IMR-90 (cell line): ENCODE measurements around the gene BTBD9. TPM values are rescaled to one million over a fixed set of nuclear protein-coding genes. Genes with fewer than 3 reads are reported as not detected.

Experiments
- ATAC-seq: fragments of 200-7000 bp; cut with Tn5 transposase; 2 replicates; pipeline ENCODE4 v1.9.1; 2020; ENCODE audit warnings: low read depth, mild to moderate bottlenecking, moderate library complexity
- BruUV-seq: library from RNA; stranded (reverse); fragments of 400-500 nt; replicated peaks from 2 replicates; lab custom pipeline; 2021; lab: Mats Ljungman, UMichigan
- CTCF ChIA-PET: fragments of 300-600 bp; formaldehyde crosslinking; extraction: SDS; loops from one replicate; lab custom pipeline; 2021; ENCODE audit warnings: antibody characterized with exemption; lab: Yijun Ruan, JAX
- POLR2A ChIA-PET: fragments of 300-600 bp; sonication (Branson Sonifier 250); formaldehyde crosslinking; loops from one replicate; lab custom pipeline; 2022; ENCODE audit warnings: antibody characterized with exemption; ENCODE audit not compliant: unreplicated experiment; lab: Charles Lee
- DNase-seq: peaks from one replicate; pipeline ENCODE4 v3.0.0; 2013
- H2AFZ ChIP-seq: replicated peaks from 2 replicates; pipeline ENCODE3; 2013; ENCODE audit warnings: low read length, mild to moderate bottlenecking; ENCODE audit not compliant: poor library complexity
- H2AK5ac ChIP-seq: 2 replicates; pipeline ENCODE4 v1.6.1; 2013; ENCODE audit warnings: low read depth, low read length, inconsistent platforms
- H2AK9ac ChIP-seq: replicated peaks from 2 replicates; pipeline ENCODE3; 2013; ENCODE audit warnings: mild to moderate bottlenecking, low read depth, low read length, moderate library complexity; ENCODE audit not compliant: poor library complexity
- H2BK120ac ChIP-seq: 2 replicates; pipeline ENCODE4 v1.6.1; 2013; ENCODE audit warnings: low read depth, low read length, inconsistent platforms
- H2BK15ac ChIP-seq: 3 replicates; pipeline ENCODE4 v1.6.1; 2013; ENCODE audit warnings: low read depth, low read length, inconsistent platforms
- H2BK20ac ChIP-seq: 2 replicates; pipeline ENCODE4 v1.6.1; 2013; ENCODE audit warnings: low read depth, mild to moderate bottlenecking, inconsistent platforms, low read length, moderate library complexity
- H2BK5ac ChIP-seq: 2 replicates; pipeline ENCODE4 v1.6.1; 2013; ENCODE audit warnings: mild to moderate bottlenecking, low read depth, low read length, inconsistent platforms; ENCODE audit not compliant: poor library complexity, severe bottlenecking
- H3K14ac ChIP-seq: replicated peaks from 2 replicates; pipeline ENCODE4 v1.6.1; 2013; ENCODE audit warnings: low read depth, low read length, inconsistent platforms
- H3K18ac ChIP-seq: 2 replicates; pipeline ENCODE4 v1.6.1; 2013; ENCODE audit warnings: low read depth, low read length, control low read depth
- H3K23ac ChIP-seq: 2 replicates; pipeline ENCODE4 v1.6.1; 2013; ENCODE audit warnings: low read depth, low read length, inconsistent platforms
- H3K27ac ChIP-seq: 2 replicates; pipeline ENCODE4 v1.5.1; 2013; ENCODE audit warnings: mild to moderate bottlenecking, control low read depth, low read length; ENCODE audit not compliant: insufficient read depth
- H3K27me3 ChIP-seq: 2 replicates; pipeline ENCODE4 v1.6.1; 2013; ENCODE audit warnings: low read length; ENCODE audit not compliant: control insufficient read depth, insufficient read depth
- H3K36me3 ChIP-seq: 2 replicates; pipeline ENCODE4 v1.6.1; 2013; ENCODE audit warnings: low read length, mixed read lengths; ENCODE audit not compliant: control insufficient read depth, insufficient read depth
- H3K4ac ChIP-seq: 2 replicates; pipeline ENCODE4 v1.6.1; 2013; ENCODE audit warnings: low read depth, low read length, inconsistent platforms
- H3K4me1 ChIP-seq: 2 replicates; pipeline ENCODE4 v1.6.1; 2013; ENCODE audit warnings: low read length, mixed read lengths; ENCODE audit not compliant: control insufficient read depth, insufficient read depth
- H3K4me2 ChIP-seq: 2 replicates; pipeline ENCODE4 v1.6.1; 2013; ENCODE audit warnings: low read depth, mild to moderate bottlenecking, control low read depth, low read length, moderate library complexity
- H3K4me3 ChIP-seq: 2 replicates; pipeline ENCODE4 v1.5.1; 2013; ENCODE audit warnings: low read depth, mild to moderate bottlenecking, control low read depth, low read length, moderate library complexity; ENCODE audit not compliant: insufficient read depth
- H3K56ac ChIP-seq: 2 replicates; pipeline ENCODE4 v1.6.1; 2013; ENCODE audit warnings: low read length, inconsistent platforms; ENCODE audit not compliant: insufficient read depth; ENCODE audit errors: extremely low read depth
- H3K79me1 ChIP-seq, 2 experiments: 2 replicates each; pipeline ENCODE4 v1.6.1; 2013; ENCODE audit warnings: low read length in 2 of 2, inconsistent platforms in 1 of 2, low read depth in 1 of 2
- H3K9ac ChIP-seq: 2 replicates; pipeline ENCODE4 v1.6.1; 2013; ENCODE audit warnings: low read depth, low read length, control low read depth
- H3K9me1 ChIP-seq: 2 replicates; pipeline ENCODE4 v1.6.1; 2013; ENCODE audit warnings: low read length, inconsistent platforms; ENCODE audit not compliant: insufficient read depth
- H3K9me3 ChIP-seq: 2 replicates; pipeline ENCODE4 v1.6.1; 2013; ENCODE audit warnings: low read length; ENCODE audit not compliant: control insufficient read depth, insufficient read depth
- H4K20me1 ChIP-seq: 2 replicates; pipeline ENCODE4 v1.6.1; 2013; ENCODE audit warnings: low read length, inconsistent platforms; ENCODE audit not compliant: insufficient read depth
- H4K5ac ChIP-seq: 2 replicates; pipeline ENCODE4 v1.6.1; 2013; ENCODE audit warnings: mild to moderate bottlenecking, low read depth, low read length, control low read depth
- H4K8ac ChIP-seq, 2 experiments: 2 replicates each; pipeline ENCODE4 v1.6.1; 2013; ENCODE audit warnings: low read depth in 2 of 2, low read length in 2 of 2, control low read depth in 1 of 2, inconsistent platforms in 1 of 2
- H4K91ac ChIP-seq: 2 replicates; pipeline ENCODE4 v1.6.1; 2013; ENCODE audit warnings: low read depth, low read length, inconsistent platforms; ENCODE audit not compliant: insufficient read depth
- BHLHE40 ChIP-seq: fragments of 150-350 bp; IDR thresholded peaks from 2 replicates; pipeline ENCODE4 v1.6.1; 2016; ENCODE audit warnings: mild to moderate bottlenecking, low read depth, low read length
- CHD1 ChIP-seq: IDR thresholded peaks from 2 replicates; pipeline ENCODE4 v1.6.1; 2012; ENCODE audit warnings: low read depth, low read length, improper control_type of control experiment
- FOS ChIP-seq: fragments of 150-350 bp; IDR thresholded peaks from 2 replicates; pipeline ENCODE4 v1.6.1; 2016; ENCODE audit warnings: low read depth, low read length
- MAFK ChIP-seq: IDR thresholded peaks from 2 replicates; pipeline ENCODE4 v1.6.1; 2012; ENCODE audit warnings: low read depth, low read length, improper control_type of control experiment
- MAZ ChIP-seq: IDR thresholded peaks from 2 replicates; pipeline ENCODE4 v1.6.1; 2012; ENCODE audit warnings: low read depth, mild to moderate bottlenecking, low read length, improper control_type of control experiment, moderate library complexity, borderline replicate concordance
- MXI1 ChIP-seq: IDR thresholded peaks from 2 replicates; pipeline ENCODE4 v1.6.1; 2012; ENCODE audit warnings: low read depth, mild to moderate bottlenecking, low read length, moderate library complexity, borderline replicate concordance
- NFE2L2 ChIP-seq: fragments of 150-350 bp; IDR thresholded peaks from 2 replicates; pipeline ENCODE4 v1.6.1; 2016; ENCODE audit warnings: low read depth, mild to moderate bottlenecking, low read length
- POLR2A ChIP-seq: IDR thresholded peaks from 2 replicates; pipeline ENCODE4 v1.6.1; 2012; ENCODE audit warnings: mild to moderate bottlenecking, low read depth, low read length
- RAD21 ChIP-seq: IDR thresholded peaks from 2 replicates; pipeline ENCODE4 v1.6.1; 2012; ENCODE audit warnings: low read length, improper control_type of control experiment
- SMC3 ChIP-seq: fragments of 150-350 bp; IDR thresholded peaks from 2 replicates; pipeline ENCODE4 v1.6.1; 2016; ENCODE audit warnings: low read depth, mild to moderate bottlenecking, antibody characterized with exemption, low read length, moderate library complexity
- WGBS, 2 experiments: methylation state at CpG; one replicate each; pipeline versions ENCODE4 v1.1.5 to v1.1.7; 2013; ENCODE audit warnings: missing lambda C conversion rate in 2 of 2; ENCODE audit not compliant: insufficient read length in 1 of 2; ENCODE audit errors: extremely low coverage in 2 of 2; 5-methylcytosine and 5-hydroxymethylcytosine counted together
- dilution Hi-C: fragments of 300-500 bp; cut with HindIII; formaldehyde crosslinking; loops from one replicate; pipeline ENCODE4 v1.14.3; 2018; ENCODE audit warnings: low sequenced_read_pairs; ENCODE audit not compliant: unreplicated experiment
- in situ Hi-C: fragments of 300-500 bp; cut with MboI; formaldehyde crosslinking; loops from 3 replicates; pipeline ENCODE4 v1.14.3; 2019; ENCODE audit warnings: low sequenced_read_pairs, inconsistent platforms, mixed read lengths
- intact Hi-C: fragments of 100-400 bp; cut with micrococcal nuclease; formaldehyde crosslinking; loops from 2 replicates; pipeline ENCODE4 v1.10.0; 2022
- polyA plus RNA-seq, 3 experiments: library from polyadenylated mRNA; depleted of rRNA; stranded (reverse); fragments of >200 nt; gene quantifications; 2 replicates each; pipeline ENCODE4 v1.2.3, GENCODE V29; 2012; ENCODE audit warnings: low replicate concordance in 1 of 3
- total RNA-seq: library from RNA; depleted of rRNA; stranded (reverse); fragments of >200 nt; gene quantifications from 2 replicates; pipeline ENCODE4 v1.2.3, GENCODE V29; 2012
- TF ChIP-seq, protein P1 (sequence below): fragments of 150-350 bp; IDR thresholded peaks from 2 replicates; pipeline ENCODE4 v1.6.1; 2016; ENCODE audit warnings: low read depth, mild to moderate bottlenecking, low read length, moderate library complexity, borderline replicate concordance
- TF ChIP-seq, protein P2 (sequence below): conservative IDR thresholded peaks from 2 replicates; pipeline ENCODE4 v1.5.1; 2012; ENCODE audit warnings: mild to moderate bottlenecking, low read depth, low read length, improper control_type of control experiment
- TF ChIP-seq, protein P3 (sequence below): fragments of 150-350 bp; IDR thresholded peaks from 2 replicates; pipeline ENCODE4 v1.6.1; 2017; ENCODE audit warnings: mild to moderate bottlenecking, antibody characterized with exemption, low read length, low read depth

BTBD9 gene
- total and polyA plus RNA-seq, 2 of the 4 experiments (the other 2 are of a cell fraction), result 4.1 to 22.0 TPM

DNA sequence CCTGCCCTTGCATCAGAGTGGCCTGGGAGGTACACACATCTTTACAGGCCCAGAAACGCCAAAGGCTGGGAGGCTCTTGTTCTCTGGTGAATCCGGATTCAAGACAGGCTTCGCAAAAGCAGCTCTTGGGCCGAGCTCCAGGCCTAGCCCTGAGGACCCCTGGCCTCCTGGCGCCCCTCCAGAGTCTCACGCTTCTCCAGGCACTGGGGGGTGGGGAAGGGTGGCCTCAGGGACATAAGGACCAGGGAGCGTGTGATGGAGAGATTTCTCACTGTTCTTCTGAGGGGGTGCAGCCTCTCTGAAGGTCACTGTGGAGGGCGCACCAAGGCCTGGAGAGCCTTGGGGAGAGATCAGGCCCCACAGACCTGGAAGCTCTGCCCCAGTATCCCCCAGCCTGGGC, 471.0 kb downstream of the BTBD9 start:
- Histone ChIP-seq H2BK5ac (no peak overlapping the region), H3K4me3 (no peak overlapping the region), H3K14ac (no peak overlapping the region), H3K4me2 (no peak overlapping the region), H3K4ac (no peak overlapping the region), H2AFZ (no peak overlapping the region), H3K9me1 (no peaks in the 10 kb centered on the region; the same call in 1 of the 2 replicates), H2BK120ac (no peak overlapping the region), H3K4me1 (no peaks in the 10 kb centered on the region), H3K36me3 (no peaks in the 10 kb centered on the region), H2BK15ac (no peak overlapping the region), H3K79me1 (no peaks in the 10 kb centered on the region; a peak in 1 of 4 replicates), H3K18ac (no peak overlapping the region), H4K91ac (no peak overlapping the region), H3K9me3 (no peaks in the 10 kb centered on the region), H4K8ac (no peak overlapping the region), H4K20me1 (no peaks in the 10 kb centered on the region), H4K5ac (no peak overlapping the region), H2BK20ac (no peak overlapping the region), H2AK9ac (no peak overlapping the region), H3K27me3 (no peaks in the 10 kb centered on the region), H3K56ac (no peak overlapping the region), H2AK5ac (no peak overlapping the region), H3K9ac (no peak overlapping the region), H3K23ac (no peak overlapping the region), H3K27ac (no peak overlapping the region)
- no TSS peak for BruUV-seq
- ChIA-PET CTCF (no interaction called here), POLR2A (no interaction called here)
- intact Hi-C loops, result no loop called here
- TF ChIP-seq SMC3 (no peak), MAFK (no peak), FOS (no peak), RAD21 (no peak), POLR2A (no peak), MAZ (no peak), BHLHE40 (no peak), MXI1 (no peak), NFE2L2 (no peak), CHD1 (no peak)
- TF ChIP-seq, protein P1, sequence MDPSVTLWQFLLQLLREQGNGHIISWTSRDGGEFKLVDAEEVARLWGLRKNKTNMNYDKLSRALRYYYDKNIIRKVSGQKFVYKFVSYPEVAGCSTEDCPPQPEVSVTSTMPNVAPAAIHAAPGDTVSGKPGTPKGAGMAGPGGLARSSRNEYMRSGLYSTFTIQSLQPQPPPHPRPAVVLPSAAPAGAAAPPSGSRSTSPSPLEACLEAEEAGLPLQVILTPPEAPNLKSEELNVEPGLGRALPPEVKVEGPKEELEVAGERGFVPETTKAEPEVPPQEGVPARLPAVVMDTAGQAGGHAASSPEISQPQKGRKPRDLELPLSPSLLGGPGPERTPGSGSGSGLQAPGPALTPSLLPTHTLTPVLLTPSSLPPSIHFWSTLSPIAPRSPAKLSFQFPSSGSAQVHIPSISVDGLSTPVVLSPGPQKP, result no peak
- TF ChIP-seq, protein P2, sequence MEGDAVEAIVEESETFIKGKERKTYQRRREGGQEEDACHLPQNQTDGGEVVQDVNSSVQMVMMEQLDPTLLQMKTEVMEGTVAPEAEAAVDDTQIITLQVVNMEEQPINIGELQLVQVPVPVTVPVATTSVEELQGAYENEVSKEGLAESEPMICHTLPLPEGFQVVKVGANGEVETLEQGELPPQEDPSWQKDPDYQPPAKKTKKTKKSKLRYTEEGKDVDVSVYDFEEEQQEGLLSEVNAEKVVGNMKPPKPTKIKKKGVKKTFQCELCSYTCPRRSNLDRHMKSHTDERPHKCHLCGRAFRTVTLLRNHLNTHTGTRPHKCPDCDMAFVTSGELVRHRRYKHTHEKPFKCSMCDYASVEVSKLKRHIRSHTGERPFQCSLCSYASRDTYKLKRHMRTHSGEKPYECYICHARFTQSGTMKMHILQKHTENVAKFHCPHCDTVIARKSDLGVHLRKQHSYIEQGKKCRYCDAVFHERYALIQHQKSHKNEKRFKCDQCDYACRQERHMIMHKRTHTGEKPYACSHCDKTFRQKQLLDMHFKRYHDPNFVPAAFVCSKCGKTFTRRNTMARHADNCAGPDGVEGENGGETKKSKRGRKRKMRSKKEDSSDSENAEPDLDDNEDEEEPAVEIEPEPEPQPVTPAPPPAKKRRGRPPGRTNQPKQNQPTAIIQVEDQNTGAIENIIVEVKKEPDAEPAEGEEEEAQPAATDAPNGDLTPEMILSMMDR, result no peak
- TF ChIP-seq, protein P3, sequence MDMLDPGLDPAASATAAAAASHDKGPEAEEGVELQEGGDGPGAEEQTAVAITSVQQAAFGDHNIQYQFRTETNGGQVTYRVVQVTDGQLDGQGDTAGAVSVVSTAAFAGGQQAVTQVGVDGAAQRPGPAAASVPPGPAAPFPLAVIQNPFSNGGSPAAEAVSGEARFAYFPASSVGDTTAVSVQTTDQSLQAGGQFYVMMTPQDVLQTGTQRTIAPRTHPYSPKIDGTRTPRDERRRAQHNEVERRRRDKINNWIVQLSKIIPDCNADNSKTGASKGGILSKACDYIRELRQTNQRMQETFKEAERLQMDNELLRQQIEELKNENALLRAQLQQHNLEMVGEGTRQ, result no peak
- DNase-seq (no peak), ATAC-seq (no peak)
- dilution Hi-C loops, result no loop called here
- 40% methylated on average over 1 of the region's 8 CpGs; no CpG with 5 or more reads in 1 of the 2 experiments for WGBS, 2 experiments
- in situ Hi-C loops, result no loop called here
